ENCODE data around the gene MYO3B.

GRCh38 chr2:170362871-170363631, 185.1 kb downstream of the MYO3B start:
- no peak for TF ChIP-seq POLR2AphosphoS5 (IDR thresholded peaks at IDR 0.05; ENCODE audit: low read depth, low read length)
- no peak for TF ChIP-seq POLR2A (IDR thresholded peaks at IDR 0.05; ENCODE audit: low read depth, low read length)
- no peak for TF ChIP-seq TAF1 (IDR thresholded peaks at IDR 0.05; ENCODE audit: low read depth, low read length)
- no peak for TF ChIP-seq PAX5 (IDR thresholded peaks at IDR 0.05; ENCODE audit: insufficient read depth, low read length, severe bottlenecking)
- no peak for TF ChIP-seq SPI1 (IDR thresholded peaks at IDR 0.05; ENCODE audit: low read depth, low read length)
- no peak for TF ChIP-seq POU2F2 (IDR thresholded peaks at IDR 0.05; ENCODE audit: low read depth, low read length)

All from GM12891 (cell line).